Superior temporal gyrus (tissue), 1 donor: ENCODE results near the gene SLC16A8.

Experiments used
- DNase-seq: peaks from one replicate; pipeline ENCODE4 v3.0.0-alpha.2; 2016; ENCODE audit errors: extremely low spot score

Gene SLC16A8

GRCh38 chr22:38028344-38029130, 55.4 kb downstream of the SLC16A8 start:
- DNase-seq = peak; percentile 35
